Trophoblast cell (in vitro differentiated cells and primary cell): ENCODE measurements around the gene HRH1.

ENCODE experiments used
- DNase-seq, 2 donors: peaks; one replicate each; pipeline ENCODE4 v3.0.0-alpha.2; 2016
- H2AFZ ChIP-seq: 2 replicates; pipeline ENCODE4 v1.6.1; 2013; ENCODE audit warnings: low read length, moderate library complexity, mild to moderate bottlenecking; ENCODE audit not compliant: insufficient read depth, poor library complexity
- H2AK5ac ChIP-seq: 2 replicates; pipeline ENCODE4 v1.6.1; 2013; ENCODE audit warnings: mild to moderate bottlenecking, low read length
- H2BK120ac ChIP-seq: 2 replicates; pipeline ENCODE4 v1.6.1; 2013; ENCODE audit warnings: low read length, mild to moderate bottlenecking, moderate library complexity; ENCODE audit not compliant: insufficient read depth, poor library complexity
- H2BK12ac ChIP-seq: 2 replicates; pipeline ENCODE4 v1.6.1; 2013; ENCODE audit warnings: mild to moderate bottlenecking, low read length, moderate library complexity
- H2BK5ac ChIP-seq: 2 replicates; pipeline ENCODE4 v1.6.1; 2013; ENCODE audit warnings: low read length, low read depth, moderate library complexity, mild to moderate bottlenecking; ENCODE audit not compliant: poor library complexity
- H3K14ac ChIP-seq: 2 replicates; pipeline ENCODE4 v1.6.1; 2013; ENCODE audit warnings: mild to moderate bottlenecking, low read length
- H3K18ac ChIP-seq: 2 replicates; pipeline ENCODE4 v1.6.1; 2013; ENCODE audit warnings: mild to moderate bottlenecking, low read length
- H3K23ac ChIP-seq: 2 replicates; pipeline ENCODE4 v1.6.1; 2013; ENCODE audit warnings: low read length
- H3K27ac ChIP-seq: 2 replicates; pipeline ENCODE4 v1.5.1; 2013; ENCODE audit warnings: low read depth, mild to moderate bottlenecking, inconsistent platforms, low read length, moderate library complexity
- H3K27me3 ChIP-seq: 2 replicates; pipeline ENCODE4 v1.6.1; 2013; ENCODE audit warnings: inconsistent platforms, mild to moderate bottlenecking, low read length, moderate library complexity; ENCODE audit not compliant: insufficient read depth
- H3K36me3 ChIP-seq, 2 experiments: 1 replicate in 1 of 2; 2 replicates in 1 of 2; pipeline ENCODE4 v1.6.1; 2013; ENCODE audit warnings: low read length in 2 of 2, mild to moderate bottlenecking in 2 of 2, moderate library complexity in 1 of 2; ENCODE audit not compliant: insufficient read depth in 2 of 2, control insufficient read depth in 1 of 2
- H3K4ac ChIP-seq: 2 replicates; pipeline ENCODE4 v1.6.1; 2013; ENCODE audit warnings: low read depth, mild to moderate bottlenecking, low read length, moderate library complexity
- H3K4me1 ChIP-seq, 2 experiments: 1 replicate in 1 of 2; 2 replicates in 1 of 2; pipeline ENCODE4 v1.6.1; 2013; ENCODE audit warnings: low read length in 2 of 2, mild to moderate bottlenecking in 2 of 2, moderate library complexity in 1 of 2; ENCODE audit not compliant: insufficient read depth in 2 of 2, control insufficient read depth in 1 of 2
- H3K4me2 ChIP-seq: 2 replicates; pipeline ENCODE4 v1.6.1; 2013; ENCODE audit warnings: inconsistent platforms, mild to moderate bottlenecking, low read length, moderate library complexity
- H3K4me3 ChIP-seq: 2 replicates; pipeline ENCODE4 v1.5.1; 2013; ENCODE audit warnings: mild to moderate bottlenecking, low read depth, low read length, inconsistent platforms
- H3K79me1 ChIP-seq: one replicate; pipeline ENCODE4 v1.6.1; 2013; ENCODE audit warnings: low read length
- H3K79me2 ChIP-seq: 2 replicates; pipeline ENCODE4 v1.6.1; 2013; ENCODE audit warnings: low read length, mild to moderate bottlenecking; ENCODE audit not compliant: control insufficient read depth, insufficient read depth, poor library complexity
- H3K9ac ChIP-seq: 2 replicates; pipeline ENCODE4 v1.6.1; 2013; ENCODE audit warnings: mild to moderate bottlenecking, low read length
- H3K9me3 ChIP-seq: 2 replicates; pipeline ENCODE4 v1.6.1; 2013; ENCODE audit warnings: low read depth, mild to moderate bottlenecking, control low read depth, inconsistent platforms, low read length; ENCODE audit not compliant: insufficient read depth
- H4K12ac ChIP-seq: 2 replicates; pipeline ENCODE4 v1.6.1; 2013; ENCODE audit warnings: low read depth, mild to moderate bottlenecking, low read length, moderate library complexity
- H4K8ac ChIP-seq: 2 replicates; pipeline ENCODE4 v1.6.1; 2013; ENCODE audit warnings: low read depth, mild to moderate bottlenecking, low read length, moderate library complexity
- H4K91ac ChIP-seq: one replicate; pipeline ENCODE4 v1.6.1; 2013; ENCODE audit warnings: low read depth, mild to moderate bottlenecking, low read length, moderate library complexity
- WGBS: extraction: QIAGEN DNeasy Blood & Tissue Kit; methylation state at CpG from one replicate; pipeline ENCODE4 v1.1.7; 2013; ENCODE audit warnings: missing lambda C conversion rate; ENCODE audit not compliant: insufficient read length, insufficient coverage; ENCODE audit errors: extremely low coverage; 5-methylcytosine and 5-hydroxymethylcytosine counted together

Gene HRH1

GRCh38 chr3:11272906-11273574 lies 118.7 kb downstream of the HRH1 start:
- Histone ChIP-seq H3K4me3 (peak overlapping the region; percentile 90), H3K79me2 (peaks cover 4% of the 10 kb centered on the region), H2BK12ac (no peak overlapping the region), H3K9ac (peak overlapping the region; percentile 1), H3K23ac (no peak overlapping the region), H3K36me3 (no peaks in the 10 kb centered on the region), H3K4me2 (peak overlapping the region; percentile 70), H3K27me3 (no peaks in the 10 kb centered on the region), H4K91ac (peak overlapping the region; percentile 88), H3K9me3 (peaks cover 2% of the 10 kb centered on the region), H2AFZ (no peak overlapping the region), H4K8ac (peak overlapping the region; percentile 69), H3K4ac (no peak overlapping the region), H3K18ac (no peak overlapping the region), H3K14ac (no peak overlapping the region), H2AK5ac (no peak overlapping the region), H4K12ac (no peak overlapping the region), H3K79me1 (peaks cover 6% of the 10 kb centered on the region), H3K27ac (no peak overlapping the region), H3K4me1 (peaks cover 3 to 8% of the 10 kb centered on the region in 2 experiments), H2BK120ac (no peak overlapping the region), H2BK5ac (no peak overlapping the region)
- no CpG with 5 or more reads among the region's 9 CpGs for WGBS
- no peak for DNase-seq

GRCh38 chr3:11273891-11274291 lies 119.6 kb downstream of the HRH1 start:
- Histone ChIP-seq H3K23ac (no peak overlapping the region), H4K91ac (no peak overlapping the region), H2BK5ac (no peak overlapping the region), H3K14ac (no peak overlapping the region), H3K79me2 (peaks cover 4% of the 10 kb centered on the region), H2AFZ (no peak overlapping the region), H3K4me3 (no peak overlapping the region), H3K4me2 (no peak overlapping the region), H3K27ac (no peak overlapping the region), H2BK12ac (no peak overlapping the region), H3K9ac (no peak overlapping the region), H3K36me3 (no peaks in the 10 kb centered on the region), H3K9me3 (peaks cover 2% of the 10 kb centered on the region), H3K79me1 (peaks cover 6% of the 10 kb centered on the region), H3K27me3 (no peaks in the 10 kb centered on the region), H4K12ac (no peak overlapping the region), H4K8ac (no peak overlapping the region), H3K4me1 (peaks cover 3 to 8% of the 10 kb centered on the region in 2 experiments), H2AK5ac (no peak overlapping the region), H2BK120ac (no peak overlapping the region), H3K18ac (no peak overlapping the region), H3K4ac (no peak overlapping the region)
- DNase-seq: peak; percentile 38 to 49
- WGBS: no CpG with 5 or more reads among the region's 5 CpGs

GRCh38 chr3:11274566-11275142 lies 120.4 kb downstream of the HRH1 start:
- peaks cover 4% of the 10 kb centered on the region for H3K79me2 ChIP-seq
- H3K9me3 ChIP-seq: peaks cover 2% of the 10 kb centered on the region
- no peak overlapping the region for H2BK5ac ChIP-seq
- no peaks in the 10 kb centered on the region for H3K36me3 ChIP-seq
- no peak overlapping the region for H4K12ac ChIP-seq
- no peak overlapping the region for H3K9ac ChIP-seq
- H3K18ac ChIP-seq: no peak overlapping the region
- no peak overlapping the region for H2BK12ac ChIP-seq
- no peak overlapping the region for H4K91ac ChIP-seq
- H3K27ac ChIP-seq: no peak overlapping the region
- H3K27me3 ChIP-seq: no peaks in the 10 kb centered on the region
- no peak for DNase-seq
- H2AFZ ChIP-seq: no peak overlapping the region
- no peak overlapping the region for H3K4ac ChIP-seq
- H3K79me1 ChIP-seq: peaks cover 6% of the 10 kb centered on the region
- no peak overlapping the region for H3K4me3 ChIP-seq
- peaks cover 3 to 8% of the 10 kb centered on the region in 2 experiments for H3K4me1 ChIP-seq
- no peak overlapping the region for H2AK5ac ChIP-seq
- H3K23ac ChIP-seq: no peak overlapping the region
- H3K4me2 ChIP-seq: no peak overlapping the region
- WGBS: no CpG with 5 or more reads among the region's 6 CpGs
- H3K14ac ChIP-seq: no peak overlapping the region
- H2BK120ac ChIP-seq: no peak overlapping the region
- H4K8ac ChIP-seq: no peak overlapping the region

- Histone ChIP-seq H3K14ac (no peak overlapping the region), H4K8ac (no peak overlapping the region), H3K27ac (no peak overlapping the region), H3K4me3 (no peak overlapping the region), H2BK120ac (no peak overlapping the region), H3K4me1 (peaks cover 3 to 8% of the 10 kb centered on the region in 2 experiments), H2AK5ac (no peak overlapping the region), H3K79me2 (peaks cover 4% of the 10 kb centered on the region), H3K27me3 (no peaks in the 10 kb centered on the region), H2BK5ac (no peak overlapping the region), H3K23ac (no peak overlapping the region), H3K18ac (no peak overlapping the region), H3K9me3 (peaks cover 2% of the 10 kb centered on the region), H3K4ac (peak overlapping the region; percentile 15), H2AFZ (no peak overlapping the region), H2BK12ac (no peak overlapping the region), H3K4me2 (no peak overlapping the region), H3K79me1 (peaks cover 6% of the 10 kb centered on the region), H4K12ac (no peak overlapping the region), H3K36me3 (no peaks in the 10 kb centered on the region), H3K9ac (no peak overlapping the region), H4K91ac (no peak overlapping the region)
- no CpG with 5 or more reads among the region's 2 CpGs for WGBS
- DNase-seq: no peak
Observed at GRCh38 chr3:11275926-11276325, 121.6 kb downstream of the HRH1 start.
